Thymus (tissue), 11 donors: Measurements from ENCODE around the gene NRN1L. TPM values are rescaled to one million over a fixed set of nuclear protein-coding genes. Genes with fewer than 3 reads are reported as not detected.
A peak's percentile ranks its signal among the peaks of the same experiment; 100 is the strongest.

Source experiments
- DNase-seq, 9 donors: peaks; one replicate each; pipeline ENCODE4 v3.0.0-alpha.2; 2013; ENCODE audit warnings: low spot score in 9 of 9, low read depth in 6 of 9, missing footprints in 1 of 9
- H3K27ac ChIP-seq, 2 donors: one replicate each; pipeline ENCODE4 v1.5.1; 2013; ENCODE audit warnings: control low read depth in 1 of 2, low read depth in 1 of 2, low read length in 1 of 2, mild to moderate bottlenecking in 1 of 2, moderate library complexity in 1 of 2
- H3K27me3 ChIP-seq, 2 donors: one replicate each; pipeline ENCODE4 v1.5.1; 2013; ENCODE audit warnings: low read length in 1 of 2; ENCODE audit not compliant: control insufficient read depth in 2 of 2, insufficient read depth in 1 of 2
- H3K36me3 ChIP-seq, 2 donors: one replicate each; pipeline ENCODE4 v1.5.1; 2013; ENCODE audit warnings: low read length in 1 of 2, mild to moderate bottlenecking in 1 of 2, moderate library complexity in 1 of 2; ENCODE audit not compliant: control insufficient read depth in 2 of 2, insufficient read depth in 2 of 2
- H3K4me1 ChIP-seq, 2 donors: one replicate each; pipeline ENCODE4 v1.5.1; 2013; ENCODE audit warnings: low read length in 2 of 2; ENCODE audit not compliant: control insufficient read depth in 2 of 2, insufficient read depth in 2 of 2
- H3K4me3 ChIP-seq, 2 donors: one replicate each; pipeline ENCODE4 v1.5.1; 2013; ENCODE audit warnings: low read length in 2 of 2, control low read depth in 1 of 2, mild to moderate bottlenecking in 1 of 2
- H3K9me3 ChIP-seq, 2 donors: one replicate each; pipeline ENCODE4 v1.5.1; 2013; ENCODE audit warnings: low read length in 1 of 2, mild to moderate bottlenecking in 1 of 2; ENCODE audit not compliant: control insufficient read depth in 2 of 2, insufficient read depth in 1 of 2
- WGBS: extraction: QIAGEN DNeasy Blood & Tissue Kit; methylation state at CpG from one replicate; pipeline ENCODE4 v1.1.7; 2013; 5-methylcytosine and 5-hydroxymethylcytosine counted together
- polyA plus RNA-seq: library from polyadenylated mRNA; stranded (reverse); fragments of 200-250 nt; gene quantifications from one replicate; pipeline ENCODE4 v1.2.3, GENCODE V29; 2013
- total RNA-seq: library from RNA; stranded (reverse); fragments of 120-200 nt; gene quantifications from one replicate; pipeline ENCODE4 v1.2.4, GENCODE V29; 2013
- donor health status: healthy.

The NRN1L gene
- total and polyA plus RNA-seq, 2 donors, result 0.28 to 5.6 TPM

DNA sequence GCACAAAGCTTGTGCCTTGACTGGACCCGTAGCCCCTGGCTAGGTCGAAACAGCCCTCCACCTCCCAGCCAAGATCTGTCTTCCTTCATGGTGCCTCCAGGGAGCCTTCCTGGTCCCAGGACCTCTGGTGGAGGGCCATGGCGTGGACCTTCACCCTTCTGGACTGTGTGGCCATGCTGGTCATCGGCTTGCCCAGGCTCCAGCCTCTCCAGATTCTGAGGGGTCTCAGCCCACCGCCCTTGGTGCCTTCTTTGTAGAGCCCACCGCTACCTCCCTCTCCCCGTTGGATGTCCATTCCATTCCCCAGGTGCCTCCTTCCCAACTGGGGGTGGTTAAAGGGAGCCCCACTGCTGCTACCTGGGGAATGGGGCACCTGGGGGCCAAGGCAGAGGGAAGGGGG, 43.5 kb downstream of the NRN1L start:
- H3K27me3 ChIP-seq, result no peaks in the 10 kb centered on the region
- DNase-seq, result no peak
- no peak overlapping the region for H3K27ac ChIP-seq
- H3K4me1 ChIP-seq, result no peaks in the 10 kb centered on the region
- 98% methylated on average over 7 of the region's 7 CpGs for WGBS
- H3K4me3 ChIP-seq, result no peak overlapping the region
- H3K36me3 ChIP-seq, result peaks cover 47 to 68% of the 10 kb centered on the region in 2 donors
- no peaks in the 10 kb centered on the region for H3K9me3 ChIP-seq

DNA sequence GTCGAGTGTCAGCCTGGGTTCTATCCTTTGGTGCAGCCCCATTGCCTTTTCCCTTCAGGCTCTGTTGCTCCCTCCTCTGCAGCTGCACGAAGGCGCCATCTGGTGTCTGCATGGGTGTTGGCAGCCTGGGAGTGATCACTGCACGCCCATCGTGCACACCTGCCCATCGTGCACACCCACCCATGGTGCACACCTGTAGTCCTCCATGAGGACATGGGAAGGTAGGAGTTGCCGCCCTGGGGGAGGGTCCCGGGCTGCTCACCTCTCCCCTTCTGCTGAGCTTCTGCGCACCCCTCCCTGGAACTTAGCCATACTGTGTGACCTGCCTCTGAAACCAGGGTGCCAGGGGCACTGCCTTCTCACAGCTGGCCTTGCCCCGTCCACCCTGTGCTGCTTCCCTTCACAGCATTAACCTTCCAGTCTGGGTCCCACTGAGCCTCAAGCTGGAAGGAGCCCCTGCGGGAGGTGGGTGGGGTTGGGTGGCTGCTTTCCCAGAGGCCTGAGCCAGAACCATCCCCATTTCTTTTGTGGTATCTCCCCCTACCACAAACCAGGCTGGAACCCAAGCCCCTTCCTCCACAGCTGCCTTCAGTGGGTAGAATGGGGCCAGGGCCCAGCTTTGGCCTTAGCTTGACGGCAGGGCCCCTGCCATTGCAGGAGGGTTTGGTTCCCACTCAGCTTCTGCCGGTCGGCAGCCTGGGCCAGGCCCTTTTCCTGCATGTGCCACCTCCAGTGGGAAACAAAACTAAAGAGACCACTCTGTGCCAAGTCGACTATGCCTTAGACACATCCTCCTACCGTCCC, 44.1 kb downstream of the NRN1L start:
- WGBS, result 65% methylated on average over 16 of the region's 16 CpGs
- Histone ChIP-seq H3K27ac (no peak overlapping the region), H3K4me1 (no peaks in the 10 kb centered on the region)

DNA sequence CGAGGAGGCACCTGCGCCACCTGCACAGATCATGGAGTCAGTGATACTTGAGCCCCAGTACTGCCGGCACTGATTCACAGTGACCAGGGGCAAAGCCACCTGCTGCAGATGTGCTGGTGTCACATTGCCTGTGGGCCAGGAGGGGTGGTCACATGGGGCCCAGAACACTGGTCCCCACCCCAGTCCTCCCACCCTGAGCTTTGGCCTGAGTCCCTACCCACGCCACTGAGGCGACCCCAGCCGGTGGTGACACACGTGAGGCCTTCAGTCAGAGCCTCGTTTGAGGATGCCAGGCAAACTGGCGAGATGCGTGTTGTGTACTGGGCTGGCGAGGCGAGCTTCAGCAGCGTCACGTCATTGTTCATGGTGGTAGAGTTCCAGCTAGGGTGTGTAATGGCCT, 45.5 kb downstream of the NRN1L start:
- WGBS, result 98% methylated on average over 14 of the region's 14 CpGs
- no peak for DNase-seq
- Histone ChIP-seq H3K4me1 (peaks cover 0 to 7% of the 10 kb centered on the region in 2 donors), H3K9me3 (no peaks in the 10 kb centered on the region), H3K4me3 (no peak overlapping the region), H3K27me3 (no peaks in the 10 kb centered on the region), H3K27ac (no peak overlapping the region), H3K36me3 (peaks cover 51 to 77% of the 10 kb centered on the region in 2 donors)

More for the DNA sequence above, 44.1 kb downstream of the NRN1L start:
- H3K27me3 ChIP-seq, result no peaks in the 10 kb centered on the region
- peaks cover 46 to 66% of the 10 kb centered on the region in 2 donors for H3K36me3 ChIP-seq
- DNase-seq, result peak in 8 of 9 donors; percentile 46 to 83 (median 66)
- H3K4me3 ChIP-seq, result no peak overlapping the region
- H3K9me3 ChIP-seq, result no peaks in the 10 kb centered on the region

- WGBS, result 98% methylated on average over 17 of the region's 17 CpGs
- Histone ChIP-seq H3K4me1 (peaks cover 0 to 11% of the 10 kb centered on the region in 2 donors), H3K27me3 (no peaks in the 10 kb centered on the region), H3K27ac (no peak overlapping the region), H3K9me3 (no peaks in the 10 kb centered on the region), H3K4me3 (no peak overlapping the region), H3K36me3 (peaks cover 54 to 80% of the 10 kb centered on the region in 2 donors)
- DNase-seq, result no peak
These were observed 46.1 kb downstream of the NRN1L start for GRCh38 chr16:67930678-67931211.

GRCh38 chr16:67931712-67932461, 47.2 kb downstream of the NRN1L start, which contains the start of gene CTRL:
TSS of gene CTRL (minus strand) at chr16:67931862. CDS start at chr16:67931852, 10 bp downstream.
- H3K4me1 ChIP-seq, result peaks cover under 1 to 13% of the 10 kb centered on the region in 2 donors
- no peak within 1 kb of the TSS for H3K27ac ChIP-seq
- no peak within 1 kb of the TSS for H3K4me3 ChIP-seq
- DNase-seq, result no peak
- peaks cover 0 to 2% of the 10 kb centered on the region in 2 donors for H3K9me3 ChIP-seq
- WGBS, result 96% methylated on average over 15 of the region's 15 CpGs
- H3K36me3 ChIP-seq, result peaks cover 53 to 72% of the 10 kb centered on the region in 2 donors
- H3K27me3 ChIP-seq, result no peaks in the 10 kb centered on the region

DNA sequence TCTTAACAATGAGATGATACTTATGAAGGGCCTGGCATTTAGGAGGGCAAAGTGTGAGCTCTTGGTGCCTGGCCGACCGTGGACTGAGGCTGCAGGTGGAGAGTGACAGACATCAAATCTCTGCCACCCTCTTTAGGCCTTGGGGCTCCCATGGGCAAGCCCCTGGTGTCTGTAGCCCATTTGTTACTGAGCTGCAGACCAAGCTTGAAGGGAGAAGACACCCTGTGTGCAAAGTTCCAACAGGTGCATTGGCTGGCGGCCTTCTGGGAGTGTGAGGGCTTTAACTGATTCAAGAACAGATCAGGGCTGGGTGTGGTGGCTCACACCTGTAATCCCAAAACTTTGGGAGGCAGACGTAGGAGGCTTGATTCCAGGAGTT, 47.8 kb downstream of the NRN1L start:
- H3K9me3 ChIP-seq, result peaks cover 0 to 2% of the 10 kb centered on the region in 2 donors
- H3K4me1 ChIP-seq, result peaks cover 6 to 18% of the 10 kb centered on the region in 2 donors
- WGBS, result 98% methylated on average over 4 of the region's 4 CpGs
- no peak overlapping the region for H3K4me3 ChIP-seq
- no peak for DNase-seq
- H3K27me3 ChIP-seq, result no peaks in the 10 kb centered on the region
- no peak overlapping the region for H3K27ac ChIP-seq
- H3K36me3 ChIP-seq, result peaks cover 48 to 70% of the 10 kb centered on the region in 2 donors

GRCh38 chr16:67933805-67934204, 49.1 kb downstream of the NRN1L start:
- Histone ChIP-seq H3K4me3 (no peak overlapping the region), H3K27me3 (no peaks in the 10 kb centered on the region), H3K9me3 (peaks cover 0 to 2% of the 10 kb centered on the region in 2 donors), H3K27ac (no peak overlapping the region), H3K4me1 (peaks cover 8 to 21% of the 10 kb centered on the region in 2 donors), H3K36me3 (peaks cover 40 to 58% of the 10 kb centered on the region in 2 donors)
- 96% methylated on average over 7 of the region's 7 CpGs for WGBS
- no peak for DNase-seq

GRCh38 chr16:67934306-67935100, 49.8 kb downstream of the NRN1L start:
- DNase-seq, result no peak
- Histone ChIP-seq H3K36me3 (peaks cover 36 to 53% of the 10 kb centered on the region in 2 donors), H3K9me3 (peaks cover 0 to 2% of the 10 kb centered on the region in 2 donors), H3K27ac (no peak overlapping the region), H3K4me3 (no peak overlapping the region), H3K4me1 (peaks cover 8 to 21% of the 10 kb centered on the region in 2 donors), H3K27me3 (no peaks in the 10 kb centered on the region)
- WGBS, result 95% methylated on average over 13 of the region's 13 CpGs
